ENCODE measurements around the gene XNDC1N. TPM values are rescaled to one million over a fixed set of nuclear protein-coding genes. Genes with fewer than 3 reads are reported as not detected.

XNDC1N gene
- polyA plus RNA-seq, 1 donor from 2014 or later = 6.3 TPM

- H4K20me1 ChIP-seq (ENCODE audit: insufficient read depth) = no peaks in the 10 kb centered on the region
- H3K27ac ChIP-seq (ENCODE audit: low read length) = no peak overlapping the region
- H3K4me2 ChIP-seq (ENCODE audit: low read length) = no peak overlapping the region
- no peaks in the 10 kb centered on the region for H3F3A ChIP-seq (ENCODE audit: insufficient read depth, low read length, poor library complexity, severe bottlenecking)
- no peaks in the 10 kb centered on the region for H3K9me2 ChIP-seq (ENCODE audit: insufficient read depth, low read length)
- no peaks in the 10 kb centered on the region for H3K36me3 ChIP-seq (ENCODE audit: insufficient read depth, low read length)
- no peak for TF ChIP-seq EZH2 (IDR thresholded peaks at IDR 0.05; ENCODE audit: borderline replicate concordance, insufficient read depth, low read length, poor library complexity, severe bottlenecking)
- no peak overlapping the region for H3K9ac ChIP-seq (ENCODE audit: low read length)
- no peaks in the 10 kb centered on the region for H3K9me3 ChIP-seq (ENCODE audit: low read length)
- H2AFZ ChIP-seq (ENCODE audit: low read depth, low read length) = no peak overlapping the region
- no peaks in the 10 kb centered on the region for H3K27me3 ChIP-seq (ENCODE audit: insufficient read depth, low read depth, low read length)
- peaks cover 56% of the 10 kb centered on the region for H3K79me2 ChIP-seq (replicated peaks; ENCODE audit: insufficient read depth, low read length)
- peak overlapping the region; percentile 75 for H3K4me3 ChIP-seq (ENCODE audit: low read length)
These were observed 2.8 kb upstream of the XNDC1N start for GRCh38 chr11:71931245-71931602.

- H4K20me1 ChIP-seq (ENCODE audit: insufficient read depth) = no peaks in the 10 kb centered on the region
- H2AFZ ChIP-seq (ENCODE audit: low read depth, low read length) = no peak overlapping the region
- no peak overlapping the region for H3K9ac ChIP-seq (ENCODE audit: low read length)
- H3K9me2 ChIP-seq (ENCODE audit: insufficient read depth, low read length) = no peaks in the 10 kb centered on the region
- no peaks in the 10 kb centered on the region for H3K36me3 ChIP-seq (ENCODE audit: insufficient read depth, low read length)
- peaks cover 53% of the 10 kb centered on the region for H3K79me2 ChIP-seq (replicated peaks; ENCODE audit: insufficient read depth, low read length)
- H3K4me3 ChIP-seq (ENCODE audit: low read length) = peak overlapping the region; percentile 75
- H3F3A ChIP-seq (ENCODE audit: insufficient read depth, low read length, poor library complexity, severe bottlenecking) = no peaks in the 10 kb centered on the region
- no peak overlapping the region for H3K27ac ChIP-seq (ENCODE audit: low read length)
- no peak for TF ChIP-seq EP300 (conservative IDR thresholded peaks at IDR 0.05; ENCODE audit: poor library complexity, severe bottlenecking)
- TF ChIP-seq SMC3 (conservative IDR thresholded peaks at IDR 0.05; ENCODE audit: poor library complexity) = no peak
- TF ChIP-seq MXI1 (conservative IDR thresholded peaks at IDR 0.05; ENCODE audit: poor library complexity, severe bottlenecking) = no peak
- no peak for TF ChIP-seq RAD21 (conservative IDR thresholded peaks at IDR 0.05)
- no peak for TF ChIP-seq TAF1 (IDR thresholded peaks at IDR 0.05; ENCODE audit: low read depth)
- TF ChIP-seq, protein P1, sequence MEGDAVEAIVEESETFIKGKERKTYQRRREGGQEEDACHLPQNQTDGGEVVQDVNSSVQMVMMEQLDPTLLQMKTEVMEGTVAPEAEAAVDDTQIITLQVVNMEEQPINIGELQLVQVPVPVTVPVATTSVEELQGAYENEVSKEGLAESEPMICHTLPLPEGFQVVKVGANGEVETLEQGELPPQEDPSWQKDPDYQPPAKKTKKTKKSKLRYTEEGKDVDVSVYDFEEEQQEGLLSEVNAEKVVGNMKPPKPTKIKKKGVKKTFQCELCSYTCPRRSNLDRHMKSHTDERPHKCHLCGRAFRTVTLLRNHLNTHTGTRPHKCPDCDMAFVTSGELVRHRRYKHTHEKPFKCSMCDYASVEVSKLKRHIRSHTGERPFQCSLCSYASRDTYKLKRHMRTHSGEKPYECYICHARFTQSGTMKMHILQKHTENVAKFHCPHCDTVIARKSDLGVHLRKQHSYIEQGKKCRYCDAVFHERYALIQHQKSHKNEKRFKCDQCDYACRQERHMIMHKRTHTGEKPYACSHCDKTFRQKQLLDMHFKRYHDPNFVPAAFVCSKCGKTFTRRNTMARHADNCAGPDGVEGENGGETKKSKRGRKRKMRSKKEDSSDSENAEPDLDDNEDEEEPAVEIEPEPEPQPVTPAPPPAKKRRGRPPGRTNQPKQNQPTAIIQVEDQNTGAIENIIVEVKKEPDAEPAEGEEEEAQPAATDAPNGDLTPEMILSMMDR (IDR thresholded peaks at IDR 0.05; ENCODE audit: poor library complexity, severe bottlenecking) = no peak
- no peak for TF ChIP-seq POLR2AphosphoS5 (IDR thresholded peaks at IDR 0.05)
- no peak for TF ChIP-seq EZH2 (IDR thresholded peaks at IDR 0.05; ENCODE audit: borderline replicate concordance, insufficient read depth, low read length, poor library complexity, severe bottlenecking)
- TF ChIP-seq REST (IDR thresholded peaks at IDR 0.05; ENCODE audit: borderline replicate concordance) = no peak
- no peak overlapping the region for H3K4me2 ChIP-seq (ENCODE audit: low read length)
- H3K27me3 ChIP-seq (ENCODE audit: insufficient read depth, low read depth, low read length) = no peaks in the 10 kb centered on the region
- no peaks in the 10 kb centered on the region for H3K9me3 ChIP-seq (ENCODE audit: low read length)
These were observed 2.3 kb upstream of the XNDC1N start for GRCh38 chr11:71930556-71931244.
